Tracheal epithelial cell (primary cell): Measurements from ENCODE around the gene ZXDA. TPM values are rescaled to one million over a fixed set of nuclear protein-coding genes. Genes with fewer than 3 reads are reported as not detected.

ENCODE experiments used
- total RNA-seq: library from RNA; depleted of rRNA; stranded (reverse); fragments of >200 nt; gene quantifications from 2 replicates; pipeline ENCODE4 v1.2.1, GENCODE V29; 2014

ZXDA gene
- total RNA-seq = 7.0 and 8.0 TPM in 2 replicates

DNA sequence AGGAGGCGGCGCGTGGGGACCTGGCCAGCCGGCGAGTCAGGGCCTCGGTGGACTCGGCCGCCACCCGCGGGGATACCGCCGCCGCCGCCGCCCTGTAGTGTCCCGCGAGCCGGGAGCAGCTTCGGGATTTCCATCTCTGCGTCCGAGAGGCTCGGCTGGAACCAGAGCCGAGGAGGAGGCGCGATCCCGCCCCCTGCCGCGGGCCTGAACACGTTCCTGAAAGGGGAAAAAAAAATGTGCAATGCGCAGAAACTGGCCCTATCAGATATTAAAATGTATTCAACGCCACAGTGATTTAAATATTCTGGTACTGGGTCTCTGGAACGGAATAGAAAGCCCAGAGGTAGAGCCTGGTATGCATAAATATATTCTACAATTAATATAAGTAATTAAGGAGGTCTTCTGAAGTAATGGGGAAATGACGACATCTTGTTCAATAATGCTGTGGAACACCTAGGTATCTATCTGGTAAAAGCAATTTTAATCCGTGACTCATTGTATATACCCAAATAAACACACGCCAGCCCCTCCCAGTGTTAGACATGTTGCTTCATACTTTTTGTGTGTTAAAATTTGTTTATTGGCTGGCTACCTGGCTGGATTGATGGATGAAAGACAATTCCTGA is at the start of gene ZXDA:
Gene ZXDA (minus strand): TSS at position 172 of the 626 bp plus-strand sequence. CDS start 38 bp downstream, at position 134.

Other genes starting within 250 kb of the ZXDA start
- not detected in 2 replicates for gene NLRP2B, start 230.2 kb downstream of the ZXDA start, total RNA-seq